ENCODE results near the gene HS6ST3.

- TF ChIP-seq CTCF (IDR thresholded peaks at IDR 0.05; ENCODE audit: poor library complexity) (no peak), EZH2phosphoT487 (IDR thresholded peaks at IDR 0.05; ENCODE audit: low read depth, severe bottlenecking, unreplicated experiment) (no peak), EZH2 (IDR thresholded peaks at IDR 0.05; ENCODE audit: borderline replicate concordance) (no peak)
These were observed 731.5 kb downstream of the HS6ST3 start for GRCh38 chr13:96821381-96821780.

All from hepatocyte (in vitro differentiated cells).